H9 (cell line): ENCODE data around the gene PCCB. TPM values are rescaled to one million over a fixed set of nuclear protein-coding genes. Genes with fewer than 3 reads are reported as not detected.

Experiments
- DNase-seq: peaks from one replicate; pipeline ENCODE4 v3.0.0-alpha.2; 2017
- H2AFZ ChIP-seq: one replicate; pipeline ENCODE4 v1.6.1; 2013; ENCODE audit warnings: mild to moderate bottlenecking, low read length, control low read depth, moderate library complexity
- H2AK5ac ChIP-seq: 2 replicates; pipeline ENCODE4 v1.6.1; 2013; ENCODE audit warnings: low read length, control low read depth, mixed read lengths; ENCODE audit not compliant: insufficient read length
- H2BK120ac ChIP-seq: one replicate; pipeline ENCODE4 v1.6.1; 2013; ENCODE audit warnings: low read depth, mild to moderate bottlenecking, low read length, control low read depth, inconsistent platforms; ENCODE audit not compliant: poor library complexity, severe bottlenecking
- H2BK12ac ChIP-seq: 2 replicates; pipeline ENCODE4 v1.6.1; 2013; ENCODE audit warnings: low read length, control low read depth, mixed read lengths, low read depth; ENCODE audit not compliant: insufficient read length
- H2BK15ac ChIP-seq: 2 replicates; pipeline ENCODE4 v1.6.1; 2013; ENCODE audit warnings: low read depth, low read length, control low read depth
- H2BK20ac ChIP-seq: one replicate; pipeline ENCODE4 v1.6.1; 2013; ENCODE audit warnings: low read depth, mild to moderate bottlenecking, low read length, control low read depth, inconsistent platforms; ENCODE audit not compliant: poor library complexity, severe bottlenecking
- H2BK5ac ChIP-seq: 2 replicates; pipeline ENCODE4 v1.6.1; 2013; ENCODE audit warnings: low read length, control low read depth, mixed read lengths; ENCODE audit not compliant: insufficient read length
- H3K14ac ChIP-seq: 2 replicates; pipeline ENCODE4 v1.6.1; 2013; ENCODE audit warnings: low read length, control low read depth; ENCODE audit not compliant: insufficient read depth
- H3K18ac ChIP-seq: 2 replicates; pipeline ENCODE4 v1.6.1; 2013; ENCODE audit warnings: low read depth, mild to moderate bottlenecking, mixed read lengths, low read length, control low read depth; ENCODE audit not compliant: insufficient read length
- H3K23ac ChIP-seq: 2 replicates; pipeline ENCODE4 v1.6.1; 2013; ENCODE audit warnings: low read length, control low read depth, mixed read lengths, low read depth; ENCODE audit not compliant: insufficient read length
- H3K23me2 ChIP-seq: 2 replicates; pipeline ENCODE4 v1.6.1; 2013; ENCODE audit warnings: low read depth, mild to moderate bottlenecking, mixed read lengths, low read length, control low read depth; ENCODE audit not compliant: insufficient read length, poor library complexity, severe bottlenecking
- H3K27ac ChIP-seq: 2 replicates; pipeline ENCODE4 v1.5.1; 2013; ENCODE audit warnings: low read length, control low read depth, mixed read lengths, low read depth; ENCODE audit not compliant: insufficient read length
- H3K27me3 ChIP-seq: 2 replicates; pipeline ENCODE4 v1.6.1; 2013; ENCODE audit warnings: low read length, control low read depth, inconsistent platforms; ENCODE audit not compliant: insufficient read depth
- H3K4ac ChIP-seq: 2 replicates; pipeline ENCODE4 v1.6.1; 2013; ENCODE audit warnings: low read depth, mild to moderate bottlenecking, control low read depth, inconsistent platforms, low read length, moderate library complexity
- H3K4me1 ChIP-seq: 2 replicates; pipeline ENCODE4 v1.6.1; 2013; ENCODE audit warnings: low read length, control low read depth, inconsistent platforms; ENCODE audit not compliant: insufficient read depth
- H3K4me2 ChIP-seq: 2 replicates; pipeline ENCODE4 v1.6.1; 2013; ENCODE audit warnings: low read length, control low read depth, mixed read lengths; ENCODE audit not compliant: insufficient read length, insufficient read depth
- H3K56ac ChIP-seq: 2 replicates; pipeline ENCODE4 v1.6.1; 2013; ENCODE audit warnings: low read depth, mild to moderate bottlenecking, mixed read lengths, low read length, control low read depth; ENCODE audit not compliant: insufficient read length
- H3K79me1 ChIP-seq: 2 replicates; pipeline ENCODE4 v1.6.1; 2013; ENCODE audit warnings: low read depth, mild to moderate bottlenecking, moderate library complexity, low read length, control low read depth, inconsistent platforms; ENCODE audit not compliant: insufficient read depth, poor library complexity, severe bottlenecking
- H3K79me2 ChIP-seq: 2 replicates; pipeline ENCODE4 v1.6.1; 2013; ENCODE audit warnings: low read length, control low read depth, inconsistent platforms; ENCODE audit not compliant: insufficient read depth
- H3K9ac ChIP-seq: 2 replicates; pipeline ENCODE4 v1.6.1; 2013; ENCODE audit warnings: low read length, control low read depth, mixed read lengths; ENCODE audit not compliant: insufficient read length; ENCODE audit errors: extremely low read depth
- H3K9me3 ChIP-seq: one replicate; pipeline ENCODE4 v1.6.1; 2013; ENCODE audit warnings: low read depth, low read length, inconsistent platforms; ENCODE audit not compliant: control insufficient read depth
- H3T11ph ChIP-seq: one replicate; pipeline ENCODE4 v1.6.1; 2013; ENCODE audit warnings: mild to moderate bottlenecking, low read length, control low read depth, inconsistent platforms
- H4K20me1 ChIP-seq: one replicate; pipeline ENCODE4 v1.6.1; 2013; ENCODE audit not compliant: control insufficient read depth, insufficient read length, insufficient read depth
- H4K5ac ChIP-seq: 2 replicates; pipeline ENCODE4 v1.6.1; 2013; ENCODE audit warnings: low read depth, mild to moderate bottlenecking, mixed read lengths, low read length, control low read depth; ENCODE audit not compliant: insufficient read length
- H4K8ac ChIP-seq: replicated peaks from 2 replicates; pipeline ENCODE4 v1.6.1; 2013; ENCODE audit warnings: low read length, control low read depth, mixed read lengths, low read depth; ENCODE audit not compliant: insufficient read length
- H4K91ac ChIP-seq: 2 replicates; pipeline ENCODE4 v1.6.1; 2013; ENCODE audit warnings: low read depth, mild to moderate bottlenecking, moderate library complexity, mixed read lengths, low read length, control low read depth; ENCODE audit not compliant: insufficient read length
- H3K27ac Mint-ChIP-seq, 3 experiments: 2 replicates in 2 of 3; 3 replicates in 1 of 3; pipeline ENCODE4 v1.8.0; 2020 to 2021; ENCODE audit warnings: mixed read lengths in 3 of 3, mild to moderate bottlenecking in 1 of 3, moderate library complexity in 1 of 3
- H3K27me3 Mint-ChIP-seq: 2 replicates; pipeline ENCODE4 v1.8.0; 2021; ENCODE audit warnings: low read depth, mild to moderate bottlenecking, moderate library complexity, mixed read lengths
- H3K36me3 Mint-ChIP-seq, 3 experiments: 2 replicates in 2 of 3; 3 replicates in 1 of 3; pipeline ENCODE4 v1.8.0; 2020 to 2021; ENCODE audit warnings: low read depth in 3 of 3, mixed read lengths in 3 of 3; ENCODE audit not compliant: insufficient read depth in 1 of 3
- H3K4me1 Mint-ChIP-seq, 2 experiments: 2 replicates each; pipeline ENCODE4 v1.8.0; 2020; ENCODE audit warnings: mixed read lengths in 2 of 2
- H3K4me3 Mint-ChIP-seq, 2 experiments: 2 replicates in 1 of 2; 3 replicates in 1 of 2; pipeline ENCODE4 v1.8.0; 2020 to 2021; ENCODE audit warnings: mild to moderate bottlenecking in 2 of 2, mixed read lengths in 2 of 2, moderate library complexity in 1 of 2
- H3K9me3 Mint-ChIP-seq, 2 experiments: 2 replicates in 1 of 2; 3 replicates in 1 of 2; pipeline ENCODE4 v1.8.0; 2020; ENCODE audit warnings: mild to moderate bottlenecking in 2 of 2, mixed read lengths in 2 of 2, moderate library complexity in 1 of 2
- WGBS: extraction: QIAGEN DNeasy Blood & Tissue Kit; methylation state at CpG from one replicate; pipeline ENCODE4 v1.1.7; 2013; ENCODE audit warnings: missing lambda C conversion rate, low lambda C conversion rate, mixed read lengths; ENCODE audit not compliant: insufficient read length; ENCODE audit errors: extremely low coverage; 5-methylcytosine and 5-hydroxymethylcytosine counted together
- total RNA-seq: library from RNA; stranded (reverse); gene quantifications from 2 replicates; pipeline ENCODE4 v1.2.1, GENCODE V29; 2021
- TF ChIP-seq, protein P1 (sequence below): fragments of 200-600 bp; sonication (generic); conservative IDR thresholded peaks from 3 replicates; pipeline ENCODE4 v1.8.0; 2021; ENCODE audit warnings: antibody characterized with exemption, mild to moderate bottlenecking

The PCCB gene
- total RNA-seq, 1 experiment from 2014 or later: 68.9 TPM

DNA sequence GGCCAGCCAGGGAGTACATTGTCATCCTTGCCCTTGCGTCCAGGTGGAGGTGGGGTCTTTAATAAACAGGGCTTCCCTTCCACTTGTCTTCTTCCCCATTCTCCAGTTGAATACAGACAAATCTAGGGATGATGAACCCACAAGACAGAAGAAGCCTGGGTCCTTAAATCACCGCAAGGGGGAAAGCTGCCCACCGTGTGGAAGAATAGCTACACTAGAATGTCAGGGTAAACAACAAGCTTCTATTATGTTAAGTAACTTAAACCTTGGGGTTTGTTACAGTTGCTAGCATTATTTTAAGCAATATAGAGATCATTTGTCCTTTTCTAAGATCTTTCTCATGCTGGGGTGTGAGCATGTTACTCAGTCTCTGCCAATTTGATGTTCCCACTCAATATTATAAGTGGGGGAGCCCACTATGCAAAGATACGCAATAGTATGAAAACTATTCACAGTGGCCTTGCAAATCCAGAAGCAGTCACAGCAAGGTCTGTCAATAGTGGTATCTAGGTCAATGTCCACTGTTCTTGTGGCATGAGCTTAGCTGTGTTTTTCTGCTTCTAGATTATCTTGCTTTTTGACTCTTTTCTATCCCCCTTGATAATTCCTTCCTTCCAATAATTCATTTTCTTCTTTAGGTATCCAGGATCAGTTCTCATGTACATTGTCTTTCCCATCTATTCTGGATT is 12.0 kb upstream of the PCCB start:
- Histone ChIP-seq H2BK20ac (no peak overlapping the region), H3K23me2 (no peaks in the 10 kb centered on the region), H3K27ac (no peak overlapping the region), H4K5ac (no peak overlapping the region), H2AK5ac (no peak overlapping the region), H2BK12ac (no peak overlapping the region), H3K9me3 (no peaks in the 10 kb centered on the region), H3K56ac (no peak overlapping the region), H2AFZ (no peak overlapping the region), H3K4me1 (no peaks in the 10 kb centered on the region; the same call in 1 of the 2 replicates), H4K20me1 (no peaks in the 10 kb centered on the region), H3K23ac (no peak overlapping the region), H3K9ac (no peak overlapping the region), H2BK120ac (no peak overlapping the region), H3K4ac (no peak overlapping the region), H2BK5ac (no peak overlapping the region), H3T11ph (no peak overlapping the region), H4K91ac (no peak overlapping the region), H4K8ac (no peak overlapping the region), H3K18ac (no peak overlapping the region), H2BK15ac (no peak overlapping the region), H3K79me2 (no peaks in the 10 kb centered on the region), H3K79me1 (no peaks in the 10 kb centered on the region), H3K14ac (no peak overlapping the region), H3K4me2 (no peak overlapping the region), H3K27me3 (no peaks in the 10 kb centered on the region)
- WGBS: no CpG with 5 or more reads among the region's 4 CpGs
- H3K27ac Mint-ChIP-seq: no peak overlapping the region
- H3K4me3 Mint-ChIP-seq: no peak overlapping the region
- TF ChIP-seq, protein P1, sequence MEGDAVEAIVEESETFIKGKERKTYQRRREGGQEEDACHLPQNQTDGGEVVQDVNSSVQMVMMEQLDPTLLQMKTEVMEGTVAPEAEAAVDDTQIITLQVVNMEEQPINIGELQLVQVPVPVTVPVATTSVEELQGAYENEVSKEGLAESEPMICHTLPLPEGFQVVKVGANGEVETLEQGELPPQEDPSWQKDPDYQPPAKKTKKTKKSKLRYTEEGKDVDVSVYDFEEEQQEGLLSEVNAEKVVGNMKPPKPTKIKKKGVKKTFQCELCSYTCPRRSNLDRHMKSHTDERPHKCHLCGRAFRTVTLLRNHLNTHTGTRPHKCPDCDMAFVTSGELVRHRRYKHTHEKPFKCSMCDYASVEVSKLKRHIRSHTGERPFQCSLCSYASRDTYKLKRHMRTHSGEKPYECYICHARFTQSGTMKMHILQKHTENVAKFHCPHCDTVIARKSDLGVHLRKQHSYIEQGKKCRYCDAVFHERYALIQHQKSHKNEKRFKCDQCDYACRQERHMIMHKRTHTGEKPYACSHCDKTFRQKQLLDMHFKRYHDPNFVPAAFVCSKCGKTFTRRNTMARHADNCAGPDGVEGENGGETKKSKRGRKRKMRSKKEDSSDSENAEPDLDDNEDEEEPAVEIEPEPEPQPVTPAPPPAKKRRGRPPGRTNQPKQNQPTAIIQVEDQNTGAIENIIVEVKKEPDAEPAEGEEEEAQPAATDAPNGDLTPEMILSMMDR: peak; percentile 41
- peaks cover 42 to 43% of the 10 kb centered on the region in 2 experiments for H3K4me1 Mint-ChIP-seq
- no peak for DNase-seq
- H3K36me3 Mint-ChIP-seq: no peaks in the 10 kb centered on the region; a peak in 1 of 7 replicates
- H3K9me3 Mint-ChIP-seq: no peaks in the 10 kb centered on the region; a peak in 1 of 5 replicates
- H3K27me3 Mint-ChIP-seq: peaks cover 52% of the 10 kb centered on the region
